ENCODE results near the gene GPR6. TPM values are rescaled to one million over a fixed set of nuclear protein-coding genes. Genes with fewer than 3 reads are reported as not detected.

Gene GPR6
- total and polyA plus RNA-seq, 2 experiments from 2014 or later: not detected

DNA sequence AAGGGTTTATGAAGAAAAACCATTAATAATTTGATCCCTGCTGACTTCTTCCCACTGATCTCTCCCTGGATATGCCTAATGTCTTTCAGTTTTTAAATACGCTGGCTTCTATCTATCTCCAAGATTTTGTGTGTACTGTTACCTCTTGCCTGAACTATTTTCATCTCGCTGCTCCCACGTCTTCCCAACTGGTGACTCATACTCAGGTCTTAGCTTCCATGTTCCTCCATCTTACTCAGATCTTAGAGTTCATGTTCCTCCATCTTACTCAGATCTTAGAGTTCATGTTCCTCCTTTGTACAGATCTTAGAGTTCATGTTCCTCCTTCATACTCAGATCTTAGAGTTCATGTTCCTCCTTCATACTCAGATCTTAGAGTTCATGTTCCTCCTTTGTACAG lies 21.6 kb downstream of the GPR6 start:
- Histone ChIP-seq H3K27ac (no peak overlapping the region), H3K4me3 (no peak overlapping the region), H3K9me3 (ENCODE audit: low read depth) (no peaks in the 10 kb centered on the region), H3K27me3 (no peaks in the 10 kb centered on the region), H3K4me1 (ENCODE audit: low read depth) (no peaks in the 10 kb centered on the region), H3K36me3 (no peaks in the 10 kb centered on the region)
- no peak for DNase-seq (ENCODE audit: low read depth in 1 of 2, low spot score in 1 of 2)
- TF ChIP-seq, protein P1, sequence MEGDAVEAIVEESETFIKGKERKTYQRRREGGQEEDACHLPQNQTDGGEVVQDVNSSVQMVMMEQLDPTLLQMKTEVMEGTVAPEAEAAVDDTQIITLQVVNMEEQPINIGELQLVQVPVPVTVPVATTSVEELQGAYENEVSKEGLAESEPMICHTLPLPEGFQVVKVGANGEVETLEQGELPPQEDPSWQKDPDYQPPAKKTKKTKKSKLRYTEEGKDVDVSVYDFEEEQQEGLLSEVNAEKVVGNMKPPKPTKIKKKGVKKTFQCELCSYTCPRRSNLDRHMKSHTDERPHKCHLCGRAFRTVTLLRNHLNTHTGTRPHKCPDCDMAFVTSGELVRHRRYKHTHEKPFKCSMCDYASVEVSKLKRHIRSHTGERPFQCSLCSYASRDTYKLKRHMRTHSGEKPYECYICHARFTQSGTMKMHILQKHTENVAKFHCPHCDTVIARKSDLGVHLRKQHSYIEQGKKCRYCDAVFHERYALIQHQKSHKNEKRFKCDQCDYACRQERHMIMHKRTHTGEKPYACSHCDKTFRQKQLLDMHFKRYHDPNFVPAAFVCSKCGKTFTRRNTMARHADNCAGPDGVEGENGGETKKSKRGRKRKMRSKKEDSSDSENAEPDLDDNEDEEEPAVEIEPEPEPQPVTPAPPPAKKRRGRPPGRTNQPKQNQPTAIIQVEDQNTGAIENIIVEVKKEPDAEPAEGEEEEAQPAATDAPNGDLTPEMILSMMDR (IDR thresholded peaks at IDR 0.05; ENCODE audit: low read depth, low read length): no peak

DNA sequence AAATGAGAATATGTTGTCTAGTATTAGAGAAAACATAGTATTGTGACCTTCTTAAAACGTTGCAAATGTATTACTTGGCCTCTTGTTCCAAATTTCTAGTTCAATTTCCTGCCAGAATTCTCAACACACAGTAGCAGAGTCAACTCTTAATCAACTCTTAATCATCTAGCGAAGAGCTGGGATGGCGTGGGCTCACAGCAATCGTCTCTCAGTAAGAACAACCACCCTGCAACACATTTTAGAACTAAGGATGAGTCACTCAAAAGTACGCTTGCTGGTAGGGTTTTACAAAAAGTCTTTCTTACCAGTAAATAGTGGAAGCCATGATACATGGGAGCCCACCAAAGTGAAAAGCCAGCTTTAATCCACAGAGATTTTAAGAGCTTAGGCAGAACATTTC lies 24.6 kb downstream of the GPR6 start:
- no peaks in the 10 kb centered on the region for H3K36me3 ChIP-seq
- no peaks in the 10 kb centered on the region for H3K4me1 ChIP-seq (ENCODE audit: low read depth)
- H3K27me3 ChIP-seq: no peaks in the 10 kb centered on the region
- no peaks in the 10 kb centered on the region for H3K9me3 ChIP-seq (ENCODE audit: low read depth)
- no peak overlapping the region for H3K27ac ChIP-seq
- no peak for DNase-seq (ENCODE audit: low read depth in 1 of 2, low spot score in 1 of 2)
- TF ChIP-seq, protein P1 (IDR thresholded peaks at IDR 0.05; ENCODE audit: low read depth, low read length): no peak
- H3K4me3 ChIP-seq: no peak overlapping the region

DNA sequence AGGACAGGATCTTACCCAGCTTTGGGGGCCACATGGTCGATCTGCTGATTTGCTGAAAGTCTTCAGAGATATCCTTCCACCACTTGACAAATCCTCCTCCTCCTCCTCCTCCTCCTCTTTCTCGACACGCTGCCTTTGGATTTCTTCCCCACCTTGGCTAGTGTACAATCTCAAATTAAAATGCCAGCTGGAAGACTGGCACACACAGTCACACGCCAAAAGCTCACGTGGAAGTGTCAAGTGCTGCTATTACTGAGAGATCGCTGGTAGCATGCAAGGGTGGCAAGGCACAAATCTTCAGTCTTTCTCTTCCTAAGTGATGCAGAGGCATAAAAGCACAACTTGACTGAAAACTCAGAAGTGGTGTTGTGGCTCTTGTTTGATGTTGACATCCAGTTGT lies 35.3 kb downstream of the GPR6 start:
- Histone ChIP-seq H3K9me3 (ENCODE audit: low read depth) (no peaks in the 10 kb centered on the region), H3K4me3 (no peak overlapping the region), H3K27ac (no peak overlapping the region), H3K4me1 (ENCODE audit: low read depth) (no peaks in the 10 kb centered on the region), H3K36me3 (no peaks in the 10 kb centered on the region), H3K27me3 (peaks cover 4% of the 10 kb centered on the region)
- TF ChIP-seq, protein P1 (IDR thresholded peaks at IDR 0.05; ENCODE audit: low read depth, low read length): no peak
- DNase-seq (ENCODE audit: low read depth in 1 of 2, low spot score in 1 of 2): no peak

DNA sequence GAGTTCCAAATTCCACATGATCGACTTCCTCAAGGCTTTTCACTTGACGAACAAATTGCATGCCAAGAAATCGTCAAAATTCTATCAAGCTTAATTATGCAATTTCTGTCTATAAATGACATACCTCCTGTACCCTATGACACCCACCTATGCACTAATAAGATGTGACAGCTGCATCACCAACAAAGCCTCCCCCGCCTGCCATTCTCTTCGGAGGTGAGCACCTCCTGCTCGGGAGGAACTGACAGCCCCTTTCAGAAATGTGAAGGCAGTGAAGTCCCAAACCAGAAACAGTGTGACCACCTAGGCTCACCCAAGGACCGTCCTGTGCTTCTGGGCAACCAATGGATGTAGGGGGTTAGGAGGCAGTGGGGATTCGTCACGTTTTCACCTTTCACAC lies 37.1 kb downstream of the GPR6 start:
- TF ChIP-seq, protein P1 (IDR thresholded peaks at IDR 0.05; ENCODE audit: low read depth, low read length): no peak
- Histone ChIP-seq H3K4me1 (ENCODE audit: low read depth) (no peaks in the 10 kb centered on the region), H3K27ac (no peak overlapping the region), H3K9me3 (ENCODE audit: low read depth) (no peaks in the 10 kb centered on the region), H3K4me3 (no peak overlapping the region), H3K36me3 (no peaks in the 10 kb centered on the region), H3K27me3 (no peaks in the 10 kb centered on the region)
- DNase-seq (ENCODE audit: low read depth in 1 of 2, low spot score in 1 of 2): no peak

DNA sequence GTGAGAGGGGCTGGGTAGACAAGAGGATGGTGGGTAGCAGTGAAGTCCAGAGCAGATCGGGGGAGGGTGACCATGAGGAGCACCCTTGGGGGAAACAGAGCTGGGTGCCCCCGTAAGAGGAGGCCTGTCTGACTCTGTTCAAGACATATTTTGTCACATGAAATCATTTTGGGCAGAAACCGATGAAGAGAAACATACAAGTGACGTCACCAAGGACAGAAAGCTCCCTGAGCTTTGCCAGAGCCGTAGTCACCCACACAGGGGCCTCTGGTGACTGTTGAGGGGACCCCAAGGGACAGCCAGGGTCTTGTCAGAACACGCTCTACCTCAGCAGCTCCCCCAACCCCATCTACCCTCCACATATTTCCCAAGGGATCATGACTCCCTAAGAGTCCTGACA lies 39.2 kb downstream of the GPR6 start:
- H3K9me3 ChIP-seq (ENCODE audit: low read depth): no peaks in the 10 kb centered on the region
- no peak overlapping the region for H3K4me3 ChIP-seq
- no peak for DNase-seq (ENCODE audit: low read depth in 1 of 2, low spot score in 1 of 2)
- no peaks in the 10 kb centered on the region for H3K36me3 ChIP-seq
- no peaks in the 10 kb centered on the region for H3K27me3 ChIP-seq
- no peak overlapping the region for H3K27ac ChIP-seq
- no peaks in the 10 kb centered on the region for H3K4me1 ChIP-seq (ENCODE audit: low read depth)
- TF ChIP-seq, protein P1 (IDR thresholded peaks at IDR 0.05; ENCODE audit: low read depth, low read length): no peak

DNA sequence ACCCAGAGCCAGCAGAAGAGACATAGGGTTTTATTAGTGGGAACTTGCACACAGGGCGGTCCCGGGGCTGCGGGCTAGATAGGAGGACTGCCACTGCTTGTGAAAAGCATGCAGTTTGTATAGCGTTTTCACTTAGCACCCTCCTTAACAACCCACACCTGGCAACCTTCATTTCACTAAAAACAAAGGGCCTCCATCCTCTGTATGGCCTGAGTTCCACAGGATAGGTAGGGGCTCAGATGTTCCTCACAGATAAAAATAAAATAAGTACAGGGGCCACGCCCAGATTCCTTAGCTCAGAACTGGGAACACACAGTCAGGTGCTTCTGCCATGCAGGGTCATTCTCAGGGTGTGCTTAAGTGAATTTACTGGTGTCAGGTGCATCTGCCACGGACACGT lies 39.8 kb downstream of the GPR6 start:
- TF ChIP-seq, protein P1 (IDR thresholded peaks at IDR 0.05; ENCODE audit: low read depth, low read length): no peak
- Histone ChIP-seq H3K4me1 (ENCODE audit: low read depth) (no peaks in the 10 kb centered on the region), H3K9me3 (ENCODE audit: low read depth) (no peaks in the 10 kb centered on the region)

More for the DNA sequence above, 39.8 kb downstream of the GPR6 start:
- no peaks in the 10 kb centered on the region for H3K27me3 ChIP-seq
- H3K4me3 ChIP-seq: no peak overlapping the region
- no peak overlapping the region for H3K27ac ChIP-seq
- no peak for DNase-seq (ENCODE audit: low read depth in 1 of 2, low spot score in 1 of 2)
- H3K36me3 ChIP-seq: no peaks in the 10 kb centered on the region
